Measurements from ENCODE around the gene CES3. TPM values are rescaled to one million over a fixed set of nuclear protein-coding genes. Genes with fewer than 3 reads are reported as not detected.

Gene CES3
- total and polyA plus RNA-seq, 2 donors (not counting 3 experiments of a cell fraction or from before 2014, with no cell fraction given): 0.10 TPM; not detected in 1

- POLR2A ChIA-PET: no interaction called here
- intact Hi-C loops (cut with micrococcal nuclease): loop anchor here (10.0 kb wide), 1 partner anchor 442 kb away; the partner anchor contains the start of gene TPPP3
- no peak overlapping the region for H2AFZ ChIP-seq (ENCODE audit: low read depth, low read length)
These were observed 8.5 kb upstream of the CES3 start for GRCh38 chr16:66952430-66953110.

More at GRCh38 chr16:66952430-66953110, 8.5 kb upstream of the CES3 start:
- Histone ChIP-seq H3K4me1 (ENCODE audit: control insufficient read depth, extremely low read depth, insufficient read depth, low read length) (peaks cover 9% of the 10 kb centered on the region), H3K4me3 (replicated peaks in 1 of 3; ENCODE audit: insufficient read depth in 1 of 3, low read depth in 1 of 3, low read length in 3 of 3) (no peak overlapping the region), H3K27me3 (ENCODE audit: control insufficient read depth in 2 of 2, insufficient read depth in 2 of 2, low read length in 2 of 2) (peaks cover 4 to 11% of the 10 kb centered on the region in 2 experiments), H3K9me1 (replicated peaks; ENCODE audit: control insufficient read depth, extremely low read depth, insufficient read depth, low read length) (no peaks in the 10 kb centered on the region), H3K79me2 (ENCODE audit: control insufficient read depth, insufficient read depth, low read length) (no peaks in the 10 kb centered on the region), H3K27ac (ENCODE audit: insufficient read depth, low read depth, low read length) (no peak overlapping the region), H3K9ac (replicated peaks; ENCODE audit: extremely low read depth, insufficient read depth, low read length) (no peak overlapping the region), H3K36me3 (ENCODE audit: control insufficient read depth in 2 of 2, extremely low read depth in 1 of 2, insufficient read depth in 2 of 2, low read length in 2 of 2) (no peaks in the 10 kb centered on the region), H3K9me3 (replicated peaks; ENCODE audit: control insufficient read depth, insufficient read depth, low read length) (no peaks in the 10 kb centered on the region), H4K20me1 (replicated peaks; ENCODE audit: control insufficient read depth, extremely low read depth, insufficient read depth, low read length) (no peaks in the 10 kb centered on the region), H3K4me2 (ENCODE audit: insufficient read depth, low read length) (no peak overlapping the region)
- DNase-seq (ENCODE audit: low read depth, low spot score) (no peak), FAIRE-seq (no peak)
- BruUV-seq (replicated peaks): no TSS peak
- TF ChIP-seq POLR2AphosphoS5 (IDR thresholded peaks at IDR 0.05; ENCODE audit: insufficient read depth, low read depth, low read length) (no peak), MYC (IDR thresholded peaks at IDR 0.05; ENCODE audit: low read depth, low read length) (no peak), FOS (IDR thresholded peaks at IDR 0.05; ENCODE audit: borderline replicate concordance, insufficient read depth, low read length) (no peak), GATA2 (IDR thresholded peaks at IDR 0.05; ENCODE audit: insufficient read depth, insufficient read length, low read depth, low read length) (no peak), CTCF (IDR thresholded peaks at IDR 0.05; ENCODE audit: extremely low read depth in 1 of 2, insufficient read depth in 1 of 2, low read depth in 1 of 2, low read length in 2 of 2) (no peak), JUN (IDR thresholded peaks at IDR 0.05; ENCODE audit: borderline replicate concordance, insufficient read depth, insufficient read length, low read depth) (no peak), MAX (IDR thresholded peaks at IDR 0.05; ENCODE audit: insufficient read depth, insufficient read length) (no peak), POLR2A (IDR thresholded peaks at IDR 0.05; ENCODE audit: low read depth, low read length) (no peak), EZH2 (IDR thresholded peaks at IDR 0.05; ENCODE audit: borderline replicate concordance, low read depth, low read length, severe bottlenecking) (no peak)
- dilution Hi-C loops (cut with MboI; ENCODE audit: extremely low pct_ligation_motif_present, low sequenced_read_pairs): no loop called here
- CTCF ChIA-PET: interaction anchor here (0.7 to 3.8 kb wide), 14 partner anchors 8 to 447 kb away, joined by 3 to 55 read pairs (median 4); partner anchors contain the start of gene CES3

Data from endothelial cell of umbilical vein (primary cell).